ENCODE data around the gene OR52H1.

DNA sequence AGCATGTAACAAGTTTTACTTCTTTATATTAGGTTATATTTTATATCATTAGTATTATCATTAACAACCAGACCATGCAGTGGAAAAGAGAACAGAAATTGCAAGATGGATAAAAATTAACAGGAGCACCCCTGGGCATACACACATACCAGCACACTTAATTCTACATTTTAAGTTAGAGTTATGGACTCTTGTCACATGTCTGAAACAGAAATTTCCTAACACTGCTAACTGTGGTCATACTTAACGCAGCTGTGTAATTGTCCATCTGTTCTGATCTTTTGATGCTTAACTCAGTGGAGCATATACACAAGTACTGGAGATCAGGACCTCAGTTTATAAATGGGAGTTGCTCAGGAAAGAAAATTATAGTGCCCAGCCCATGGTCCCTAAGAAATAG is 358 bp downstream of the OR52H1 start:
- TF ChIP-seq, protein P1, sequence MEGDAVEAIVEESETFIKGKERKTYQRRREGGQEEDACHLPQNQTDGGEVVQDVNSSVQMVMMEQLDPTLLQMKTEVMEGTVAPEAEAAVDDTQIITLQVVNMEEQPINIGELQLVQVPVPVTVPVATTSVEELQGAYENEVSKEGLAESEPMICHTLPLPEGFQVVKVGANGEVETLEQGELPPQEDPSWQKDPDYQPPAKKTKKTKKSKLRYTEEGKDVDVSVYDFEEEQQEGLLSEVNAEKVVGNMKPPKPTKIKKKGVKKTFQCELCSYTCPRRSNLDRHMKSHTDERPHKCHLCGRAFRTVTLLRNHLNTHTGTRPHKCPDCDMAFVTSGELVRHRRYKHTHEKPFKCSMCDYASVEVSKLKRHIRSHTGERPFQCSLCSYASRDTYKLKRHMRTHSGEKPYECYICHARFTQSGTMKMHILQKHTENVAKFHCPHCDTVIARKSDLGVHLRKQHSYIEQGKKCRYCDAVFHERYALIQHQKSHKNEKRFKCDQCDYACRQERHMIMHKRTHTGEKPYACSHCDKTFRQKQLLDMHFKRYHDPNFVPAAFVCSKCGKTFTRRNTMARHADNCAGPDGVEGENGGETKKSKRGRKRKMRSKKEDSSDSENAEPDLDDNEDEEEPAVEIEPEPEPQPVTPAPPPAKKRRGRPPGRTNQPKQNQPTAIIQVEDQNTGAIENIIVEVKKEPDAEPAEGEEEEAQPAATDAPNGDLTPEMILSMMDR (IDR thresholded peaks at IDR 0.05): no peak
- TF ChIP-seq POLR2AphosphoS5 (IDR thresholded peaks at IDR 0.05) (no peak), POLR2A (IDR thresholded peaks at IDR 0.05) (no peak)

All from breast epithelium (tissue), 3 donors.